ENCODE data around the gene NXPE1.

NXPE1 gene

DNA sequence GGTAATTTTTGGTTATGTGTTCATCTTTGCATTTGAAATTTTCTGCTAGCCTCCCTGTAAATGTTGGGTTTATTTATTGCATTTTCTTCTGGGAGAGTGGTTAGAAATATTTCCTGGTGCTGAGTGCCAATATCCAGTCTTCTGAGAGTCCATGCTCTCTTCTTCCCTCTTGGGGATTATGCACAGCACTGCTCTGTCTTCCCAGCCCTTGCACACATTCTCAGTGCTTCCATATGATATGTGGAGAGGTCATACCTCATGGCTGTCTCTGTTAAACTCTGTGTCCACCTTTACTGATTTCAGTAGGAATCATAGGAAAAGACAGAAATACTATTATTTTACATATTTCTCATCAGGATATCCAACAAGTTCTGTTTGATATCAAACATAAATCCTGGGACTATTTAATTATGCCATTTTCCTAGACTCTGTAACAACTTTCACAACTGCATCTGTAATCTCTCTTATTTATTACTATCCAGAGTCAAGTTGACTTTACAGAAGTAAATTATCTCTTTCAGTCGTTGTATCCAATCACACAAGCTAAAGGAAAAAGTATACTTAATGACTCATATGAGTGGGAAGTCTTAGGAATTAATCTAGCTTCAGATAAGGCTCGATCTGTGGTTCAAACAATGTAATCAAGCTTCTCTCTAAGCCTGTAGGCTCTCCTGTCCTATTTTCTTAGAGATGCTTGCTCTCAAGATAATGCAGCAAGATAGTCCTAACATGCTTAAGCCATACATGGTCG, 2.7 kb upstream of the NXPE1 start:
- no peak for DNase-seq

- DNase-seq, result no peak
These were observed 3.5 kb downstream of the NXPE1 start for GRCh38 chr11:114556135-114556534.

- DNase-seq, result no peak
These were observed 6.0 kb downstream of the NXPE1 start for GRCh38 chr11:114553642-114554041.

- no peak for DNase-seq
These were observed 8.6 kb downstream of the NXPE1 start for GRCh38 chr11:114551060-114551459.

GRCh38 chr11:114525682-114526081, 34.0 kb downstream of the NXPE1 start:
- DNase-seq, result no peak

GRCh38 chr11:114524122-114524521, 35.6 kb downstream of the NXPE1 start:
- no peak for DNase-seq

DNA sequence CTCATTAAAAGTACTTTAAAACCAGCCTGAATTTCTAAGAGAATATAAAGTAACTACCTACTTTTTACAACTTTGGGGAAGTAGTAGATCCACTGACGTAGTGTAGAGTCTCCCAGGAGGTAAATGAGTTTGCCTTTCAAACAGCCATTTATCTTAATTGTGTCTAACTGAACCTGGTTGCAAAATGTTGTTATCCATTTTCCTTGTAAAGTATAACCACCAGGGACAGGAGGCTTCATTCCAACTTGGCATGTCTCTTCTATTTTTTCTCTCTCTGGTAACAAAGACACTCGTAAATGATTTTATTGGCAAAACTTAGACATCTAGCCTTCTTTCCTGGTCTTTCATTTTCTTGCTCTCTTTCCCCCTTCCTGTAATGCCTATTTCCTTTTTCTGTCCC, 36.9 kb downstream of the NXPE1 start:
- no peak for DNase-seq

GRCh38 chr11:114511538-114511937, 48.1 kb downstream of the NXPE1 start:
- DNase-seq, result no peak

DNA sequence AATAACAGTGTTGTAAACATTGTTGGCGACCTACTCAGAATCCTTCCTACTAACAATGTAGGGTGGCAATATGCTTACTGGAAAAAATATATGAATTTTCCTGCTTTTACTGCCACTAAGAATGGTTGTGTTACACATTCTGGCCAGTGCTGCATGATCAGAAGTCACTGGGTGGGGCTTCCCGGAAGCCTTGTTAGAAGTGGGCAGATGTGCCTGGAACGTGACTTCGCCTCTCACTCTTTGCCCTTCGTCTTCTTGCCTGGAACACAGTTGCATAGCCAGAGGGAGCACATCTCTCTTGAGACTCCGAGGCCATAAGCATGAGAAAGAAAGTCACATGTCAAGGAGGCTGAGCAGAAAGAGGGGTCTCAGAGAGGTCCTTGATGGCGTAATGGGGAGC, 48.6 kb downstream of the NXPE1 start:
- no peak for DNase-seq

- no peak for DNase-seq
These were observed 57.8 kb downstream of the NXPE1 start for GRCh38 chr11:114501901-114502300.

DNA sequence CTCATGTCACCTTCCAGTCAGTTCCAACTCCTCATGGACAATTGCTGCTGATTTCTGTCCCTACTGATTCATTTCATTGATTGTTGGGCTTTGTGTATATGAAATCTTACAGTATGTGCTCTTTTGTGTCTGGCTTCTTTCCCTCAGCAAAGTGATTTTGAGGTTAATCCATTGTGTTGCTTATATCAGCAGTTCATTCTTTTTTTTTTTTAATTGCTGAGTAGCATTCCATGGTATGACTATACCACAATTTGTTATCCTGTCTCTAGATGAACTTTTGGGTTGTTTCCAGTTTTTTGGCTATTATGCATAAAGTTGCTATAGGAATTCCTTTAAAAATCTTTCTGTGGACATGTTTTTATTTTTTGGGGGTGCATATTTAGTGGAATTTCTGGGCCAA, 59.9 kb downstream of the NXPE1 start:
- DNase-seq, result no peak

GRCh38 chr11:114496915-114497314, 62.8 kb downstream of the NXPE1 start:
- no peak for DNase-seq

DNA sequence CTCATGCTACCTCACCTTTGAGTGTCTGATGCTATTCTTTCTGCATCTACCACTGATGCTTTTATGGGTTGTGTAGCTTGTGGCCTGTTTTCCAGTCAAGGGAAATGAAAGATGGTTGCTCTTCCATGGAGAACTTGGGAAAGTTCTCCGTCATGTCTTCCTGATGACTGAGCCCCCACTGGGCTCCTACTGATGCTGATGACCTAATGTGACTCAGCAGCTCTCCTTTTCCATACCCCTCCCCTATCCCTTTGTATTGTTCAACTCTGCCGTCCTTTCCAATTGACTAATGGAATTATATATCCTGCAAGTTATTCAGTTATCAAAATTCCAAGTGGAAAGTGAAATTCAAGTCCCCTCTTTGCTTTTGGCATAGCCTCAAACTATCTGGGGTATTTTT, 75.8 kb downstream of the NXPE1 start:
- DNase-seq, result no peak

GRCh38 chr11:114482114-114482513, 77.6 kb downstream of the NXPE1 start:
- DNase-seq, result no peak

DNA sequence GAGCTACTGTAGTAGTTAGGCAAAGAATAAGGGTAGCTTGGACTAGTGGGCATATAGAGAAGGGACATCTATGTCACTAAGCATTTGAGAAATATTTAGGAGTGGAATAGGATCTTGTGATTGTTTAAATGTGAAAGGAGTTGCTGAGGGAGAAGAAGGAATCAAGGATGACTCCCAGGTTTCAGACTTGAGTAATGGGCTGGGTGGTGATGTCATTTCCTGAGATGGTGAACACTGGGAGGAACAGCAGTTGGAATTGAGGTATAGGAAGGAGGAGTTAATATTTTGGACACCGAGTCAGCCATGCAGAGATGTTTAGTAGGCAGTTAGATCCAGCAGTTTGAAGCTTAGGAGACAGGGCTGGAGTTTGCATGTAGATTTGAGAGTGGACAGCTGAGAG, 80.3 kb downstream of the NXPE1 start:
- DNase-seq, result no peak

- no peak for DNase-seq
These were observed 80.9 kb downstream of the NXPE1 start for GRCh38 chr11:114478768-114479167.

GRCh38 chr11:114478001-114478410, 81.7 kb downstream of the NXPE1 start:
- no peak for DNase-seq

- DNase-seq, result no peak
These were observed 87.0 kb downstream of the NXPE1 start for GRCh38 chr11:114472661-114473060.
